OCI-LY3 (cell line): ENCODE data around the gene PCED1A.
"Not testable (repeated sequence)": the region's sequence is repeated elsewhere in the genome, so short reads cannot be mapped to it uniquely, and the experiment has no call there.

Experiments used
- H2AFZ ChIP-seq: fragments of 200-600, 300-600 bp; shearing (Covaris generic); 2 replicates; pipeline ENCODE4 v1.6.0; 2014; ENCODE audit warnings: antibody characterized with exemption, low read depth, low read length
- H3K27ac ChIP-seq: fragments of 200-600, 300-600 bp; sonication (generic); 2 replicates; pipeline ENCODE4 v1.5.1; 2014; ENCODE audit warnings: mild to moderate bottlenecking, low read length, moderate library complexity, mixed read lengths
- H3K27me3 ChIP-seq: fragments of 200-600, 300-600 bp; sonication (generic); 2 replicates; pipeline ENCODE4 v1.6.1; 2014; ENCODE audit warnings: low read depth, low read length, mixed read lengths
- H3K36me3 ChIP-seq: fragments of 200-600, 300-600 bp; sonication (generic); replicated peaks from 2 replicates; pipeline ENCODE3; 2014; ENCODE audit warnings: low read depth, low read length, mixed read lengths
- H3K4me1 ChIP-seq: fragments of 300-600, 200-600 bp; sonication (generic); 2 replicates; pipeline ENCODE4 v1.6.1; 2014; ENCODE audit warnings: low read length, mixed read lengths
- H3K4me2 ChIP-seq: fragments of 200-600, 300-600 bp; sonication (generic); 2 replicates; pipeline ENCODE4 v1.6.1; 2014; ENCODE audit warnings: low read length, mixed read lengths
- H3K4me3 ChIP-seq: fragments of 300-600, 200-600 bp; sonication (generic); 2 replicates; pipeline ENCODE4 v1.5.1; 2014; ENCODE audit warnings: antibody characterized with exemption, mild to moderate bottlenecking, low read length, moderate library complexity
- H3K79me2 ChIP-seq: fragments of 300-600, 200-600 bp; shearing (Covaris generic); 2 replicates; pipeline ENCODE4 v1.6.1; 2014; ENCODE audit warnings: mild to moderate bottlenecking, low read length, mixed read lengths
- H3K9ac ChIP-seq: fragments of 300-600, 200-600 bp; shearing (Covaris generic); 2 replicates; pipeline ENCODE4 v1.6.0; 2014; ENCODE audit warnings: mild to moderate bottlenecking, low read length, moderate library complexity
- H3K9me3 ChIP-seq: fragments of 200-600, 300-600 bp; shearing (Covaris generic); 2 replicates; pipeline ENCODE4 v1.6.1; 2014; ENCODE audit warnings: low read length, mixed read lengths; ENCODE audit not compliant: insufficient read depth
- H4K20me1 ChIP-seq: fragments of 200-600, 300-600 bp; sonication (generic); 2 replicates; pipeline ENCODE4 v1.6.1; 2016; ENCODE audit warnings: low read length, mixed read lengths; ENCODE audit not compliant: insufficient read depth
- CTCF ChIP-seq: fragments of 200-600, 300-600 bp; sonication (generic); IDR thresholded peaks from 2 replicates; pipeline ENCODE4 v1.5.1; 2014; ENCODE audit warnings: antibody characterized with exemption, low read length, low read depth
- EZH2phosphoT487 ChIP-seq: fragments of 200-600 bp; shearing (Covaris generic); IDR thresholded peaks from 2 replicates; pipeline ENCODE4 v1.6.1; 2018; ENCODE audit warnings: antibody characterized with exemption, mixed run types, low read depth

The PCED1A gene

GRCh38 chr20:2834401-2835110 is 5.9 kb downstream of the PCED1A start:
- Histone ChIP-seq H3K27me3 (peaks cover 5% of the 10 kb centered on the region; the same call in 1 of the 2 replicates), H3K4me2 (no peak overlapping the region), H3K79me2 (no peaks in the 10 kb centered on the region), H3K36me3 (peaks cover 20% of the 10 kb centered on the region), H3K9me3 (no peaks in the 10 kb centered on the region), H3K27ac (no peak overlapping the region), H3K9ac (no peak overlapping the region), H4K20me1 (no peaks in the 10 kb centered on the region), H3K4me1 (peaks cover 15% of the 10 kb centered on the region), H2AFZ (no peak overlapping the region), H3K4me3 (no peak overlapping the region)
- no peak for TF ChIP-seq EZH2phosphoT487
- no peak for TF ChIP-seq CTCF

- Histone ChIP-seq H3K9me3 (no peaks in the 10 kb centered on the region), H4K20me1 (no peaks in the 10 kb centered on the region), H3K4me3 (no peak overlapping the region), H3K36me3 (peaks cover 20% of the 10 kb centered on the region), H3K27me3 (peaks cover 12% of the 10 kb centered on the region), H2AFZ (no peak overlapping the region), H3K9ac (no peak overlapping the region), H3K4me2 (no peak overlapping the region), H3K79me2 (no peaks in the 10 kb centered on the region), H3K27ac (no peak overlapping the region), H3K4me1 (peaks cover 15% of the 10 kb centered on the region)
- TF ChIP-seq EZH2phosphoT487 (no peak), CTCF (no peak)
Observed at GRCh38 chr20:2833761-2834160, 6.7 kb downstream of the PCED1A start.

GRCh38 chr20:2831206-2831605 is 9.2 kb downstream of the PCED1A start:
- H3K4me2 ChIP-seq, H2AFZ ChIP-seq, H3K4me3 ChIP-seq, H3K9me3 ChIP-seq, H4K20me1 ChIP-seq, H3K27ac ChIP-seq, H3K9ac ChIP-seq, H3K79me2 ChIP-seq: not testable (repeated sequence)
- peaks cover 18% of the 10 kb centered on the region for H3K27me3 ChIP-seq
- peaks cover 13% of the 10 kb centered on the region for H3K36me3 ChIP-seq
- peaks cover 26% of the 10 kb centered on the region for H3K4me1 ChIP-seq

- H3K27ac ChIP-seq = no peak overlapping the region
- H3K79me2 ChIP-seq = no peaks in the 10 kb centered on the region
- no peaks in the 10 kb centered on the region for H4K20me1 ChIP-seq
- no peak overlapping the region for H2AFZ ChIP-seq
- no peak overlapping the region for H3K4me2 ChIP-seq
- no peak overlapping the region for H3K9ac ChIP-seq
- peaks cover 4% of the 10 kb centered on the region for H3K36me3 ChIP-seq
- H3K4me1 ChIP-seq = peaks cover 26% of the 10 kb centered on the region
- H3K27me3 ChIP-seq = peaks cover 18% of the 10 kb centered on the region
- no peaks in the 10 kb centered on the region for H3K9me3 ChIP-seq
- no peak for TF ChIP-seq CTCF
- no peak for TF ChIP-seq EZH2phosphoT487
- H3K4me3 ChIP-seq = no peak overlapping the region
Observed at GRCh38 chr20:2829376-2829775, 11.1 kb downstream of the PCED1A start.
